HG02943 (cell line): Measurements from ENCODE around the gene BLACAT1.
"Not testable (repeated sequence)": the region's sequence is repeated elsewhere in the genome, so short reads cannot be mapped to it uniquely, and the experiment has no call there.

Experiments
- ATAC-seq: cut with Tn5 transposase; IDR thresholded peaks from one replicate; pipeline ENCODE4 v1.9.1; 2021; ENCODE audit warnings: mild to moderate bottlenecking, low read depth, moderate library complexity; ENCODE audit not compliant: unreplicated experiment

Gene BLACAT1

DNA sequence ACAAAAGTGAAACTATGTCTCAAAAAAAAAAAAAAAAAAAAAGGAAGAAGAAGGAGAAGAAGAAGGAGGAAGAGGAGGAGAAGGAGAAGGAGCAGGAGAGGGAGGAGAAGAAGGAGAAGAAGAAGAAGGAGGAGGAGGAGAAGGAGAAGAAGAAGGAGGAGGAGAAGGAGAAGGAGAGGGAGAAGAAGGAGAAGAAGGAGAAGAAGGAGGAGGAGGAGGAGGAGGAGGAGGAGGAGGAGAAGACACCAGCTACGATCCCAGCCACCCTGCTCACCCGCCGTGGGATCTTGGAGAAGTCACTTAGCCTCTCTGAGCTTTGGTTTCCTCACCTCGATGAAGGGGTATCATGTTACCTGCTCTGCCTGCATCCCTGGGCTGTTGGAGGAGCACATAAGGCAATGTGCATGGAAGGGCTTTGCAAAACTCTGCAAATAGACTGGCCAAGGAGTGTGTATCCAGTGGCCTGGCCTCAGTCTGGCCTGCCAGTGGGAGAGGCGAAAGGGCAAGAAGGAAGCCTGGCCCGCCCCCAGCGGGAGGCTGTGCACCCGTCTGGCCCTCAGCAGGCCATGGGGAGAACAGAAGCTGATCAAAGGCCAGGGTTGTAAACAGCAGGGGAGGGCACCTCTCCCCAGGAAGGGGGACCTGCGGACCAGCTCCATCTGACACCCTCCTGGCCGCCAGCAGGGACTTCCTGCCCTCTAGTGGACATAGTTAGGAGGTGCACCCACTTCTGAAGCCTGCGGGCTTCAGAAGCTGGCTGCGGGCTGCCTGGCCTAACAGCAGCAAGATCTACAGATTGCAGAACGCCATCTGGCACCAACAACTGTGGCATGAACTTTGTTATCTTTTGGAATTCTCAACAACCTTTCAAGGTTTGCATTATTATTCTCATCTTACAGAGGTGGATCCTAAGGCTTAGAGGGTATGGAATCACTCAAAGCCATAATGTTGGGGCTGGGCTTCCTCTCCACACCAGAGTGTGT is 29.4 kb upstream of the BLACAT1 start:
- no peak for ATAC-seq

DNA sequence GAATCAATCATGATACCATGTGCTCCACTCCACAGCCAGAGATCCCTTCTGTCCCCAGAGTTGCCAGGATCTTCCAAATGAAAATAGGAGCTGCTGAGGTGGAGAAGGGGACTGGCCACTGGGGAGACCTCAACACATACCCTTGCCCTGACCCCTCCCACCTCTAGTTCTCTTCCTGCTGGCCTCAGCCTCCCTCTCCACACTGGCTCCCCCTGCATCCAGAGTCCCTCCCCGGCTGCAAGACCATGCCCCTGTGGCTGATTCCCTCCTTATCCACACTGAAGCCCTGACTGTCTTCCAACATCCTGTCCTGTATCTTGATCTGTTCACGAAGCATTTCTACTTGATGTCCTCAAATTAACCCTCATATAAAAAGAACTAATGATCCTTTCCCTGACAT is 27.5 kb upstream of the BLACAT1 start:
- ATAC-seq, result no peak

DNA sequence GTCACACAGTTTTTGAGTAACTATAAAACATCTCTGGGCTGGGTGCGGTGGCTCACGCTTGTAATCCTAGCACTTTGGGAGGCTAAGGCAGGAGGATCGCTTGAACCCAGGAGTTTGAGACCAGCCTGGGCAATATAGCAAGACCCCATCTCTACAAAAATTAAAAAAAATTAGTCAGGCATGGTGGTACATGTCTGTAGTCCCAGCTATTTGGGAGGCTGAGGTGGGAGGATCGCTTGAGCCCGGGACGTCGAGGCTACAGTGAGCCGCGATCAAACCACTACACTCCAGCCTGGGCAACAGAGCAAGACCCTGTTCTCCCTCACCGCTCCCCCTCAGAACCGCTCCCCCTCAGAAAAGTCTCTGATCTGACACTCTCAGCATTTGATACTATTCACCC is 26.7 kb upstream of the BLACAT1 start:
- ATAC-seq, result not testable (repeated sequence)

DNA sequence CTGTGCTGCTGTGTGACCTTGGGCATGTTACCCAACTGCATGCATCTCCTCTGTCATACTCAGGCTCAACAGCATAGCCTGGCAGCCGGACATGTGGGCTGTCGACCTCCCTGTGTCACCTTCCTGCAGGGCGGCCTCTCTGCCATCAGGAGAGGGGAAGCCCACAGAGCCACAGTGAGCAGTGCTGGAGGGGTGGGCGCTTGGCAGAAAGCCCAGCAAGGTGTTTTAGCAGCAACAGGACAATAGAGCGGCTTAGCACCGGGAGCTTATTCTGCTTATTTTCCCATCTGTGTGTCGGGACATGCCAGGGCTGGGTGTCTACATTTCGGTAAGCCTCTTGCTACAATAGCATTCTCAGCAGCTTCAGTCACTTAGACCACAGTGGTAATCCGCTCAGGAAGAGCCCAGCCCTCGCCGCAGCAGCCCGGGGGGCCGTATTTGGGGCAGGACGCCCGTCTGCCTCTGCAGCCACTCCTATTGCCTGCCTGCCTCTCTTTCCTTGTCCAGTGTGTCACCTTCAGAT is 25.8 kb upstream of the BLACAT1 start:
- no peak for ATAC-seq

DNA sequence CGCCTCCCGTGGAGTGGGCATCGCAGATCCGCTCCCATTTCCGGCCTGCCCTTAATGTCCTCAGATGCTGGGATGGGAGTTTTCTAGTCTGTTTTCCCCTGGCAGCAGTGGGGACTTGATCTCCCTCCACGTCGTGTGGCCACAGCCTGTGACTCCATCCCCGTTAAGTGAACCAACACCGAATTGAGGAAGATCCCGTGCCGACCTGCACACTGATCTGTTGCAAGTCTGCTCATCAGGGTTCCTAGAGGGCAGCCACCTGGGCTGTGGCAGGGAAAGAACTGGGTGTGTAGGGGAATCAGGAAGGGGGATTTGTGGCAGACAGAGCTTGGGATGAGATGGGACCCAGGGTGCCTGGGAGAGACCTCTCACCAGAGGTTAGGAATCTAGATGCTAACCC is 25.4 kb upstream of the BLACAT1 start:
- ATAC-seq, result no peak

DNA sequence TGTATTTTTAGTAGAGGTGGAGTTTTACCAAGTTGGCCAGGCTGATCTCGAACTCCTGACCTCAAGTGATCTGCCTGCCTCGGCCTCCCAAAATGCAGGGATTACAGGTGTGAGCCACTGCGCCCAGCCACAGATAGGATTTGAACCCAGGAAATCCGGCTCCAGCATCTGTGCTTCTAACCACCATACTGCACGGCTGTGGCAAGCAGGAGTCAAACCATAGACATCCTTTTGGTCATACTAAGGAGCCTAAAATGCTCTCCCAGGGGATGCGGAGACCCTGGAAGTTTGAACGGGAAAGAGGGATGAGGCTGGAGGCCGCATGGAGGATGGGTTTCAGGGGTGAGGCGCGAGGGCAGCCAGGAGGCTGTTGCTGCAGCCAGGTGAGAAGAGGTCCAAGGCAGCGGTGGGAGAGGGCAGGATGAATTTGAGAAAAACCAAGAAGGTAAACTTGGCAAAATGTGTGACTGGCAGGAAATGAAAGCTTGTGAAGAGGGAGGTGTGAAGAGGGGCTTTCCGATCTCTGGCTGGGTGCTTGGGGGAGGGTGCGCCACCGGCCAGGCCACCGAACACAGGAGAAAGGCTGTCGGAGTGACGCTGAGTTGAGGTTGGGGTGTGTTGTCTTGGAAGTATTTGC is 24.6 kb upstream of the BLACAT1 start:
- ATAC-seq, result no peak

DNA sequence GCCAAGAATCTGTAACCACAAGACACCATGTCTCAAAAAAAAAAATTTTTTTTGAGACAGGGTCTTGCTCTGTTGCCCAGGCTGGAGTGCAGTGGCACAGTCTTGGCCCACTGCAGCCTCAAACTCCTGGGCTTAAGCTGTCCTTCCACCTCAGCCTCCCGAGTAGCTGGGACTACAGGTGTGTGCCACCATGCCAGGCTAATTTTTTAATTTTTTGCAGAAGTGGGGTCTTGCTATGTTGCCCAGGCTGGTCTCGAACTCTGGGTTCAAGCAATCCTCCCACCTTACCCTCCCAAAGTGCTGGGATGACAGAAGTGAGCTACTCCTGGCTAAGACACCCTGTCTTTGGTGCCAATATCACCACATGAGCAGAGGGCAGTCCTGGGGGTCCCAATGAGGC is 23.1 kb upstream of the BLACAT1 start:
- ATAC-seq, result not testable (repeated sequence)

DNA sequence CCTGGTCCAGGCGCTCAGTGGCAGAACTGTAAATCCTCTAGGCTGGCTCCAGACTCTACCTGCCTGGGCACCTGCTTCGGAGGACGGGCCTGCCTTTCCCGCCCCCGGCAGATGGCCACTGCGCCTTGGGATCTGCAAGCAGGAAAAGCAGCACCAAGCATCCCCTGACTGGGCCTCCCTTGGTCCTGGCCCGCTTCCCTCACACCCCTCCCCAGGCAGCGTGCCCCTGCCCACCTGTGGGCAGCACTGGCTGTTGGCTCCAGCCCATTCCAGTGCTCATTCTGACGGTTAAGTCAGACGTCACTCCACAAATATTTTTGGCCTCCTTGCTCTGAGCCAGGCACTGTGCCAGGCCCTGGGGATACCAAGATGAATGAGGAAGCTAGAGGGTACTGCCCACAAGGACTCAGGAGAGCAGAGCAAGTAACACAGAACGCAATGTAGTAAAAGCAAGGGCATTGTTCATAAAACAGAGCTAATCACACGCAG is 22.0 kb upstream of the BLACAT1 start:
- ATAC-seq, result no peak

DNA sequence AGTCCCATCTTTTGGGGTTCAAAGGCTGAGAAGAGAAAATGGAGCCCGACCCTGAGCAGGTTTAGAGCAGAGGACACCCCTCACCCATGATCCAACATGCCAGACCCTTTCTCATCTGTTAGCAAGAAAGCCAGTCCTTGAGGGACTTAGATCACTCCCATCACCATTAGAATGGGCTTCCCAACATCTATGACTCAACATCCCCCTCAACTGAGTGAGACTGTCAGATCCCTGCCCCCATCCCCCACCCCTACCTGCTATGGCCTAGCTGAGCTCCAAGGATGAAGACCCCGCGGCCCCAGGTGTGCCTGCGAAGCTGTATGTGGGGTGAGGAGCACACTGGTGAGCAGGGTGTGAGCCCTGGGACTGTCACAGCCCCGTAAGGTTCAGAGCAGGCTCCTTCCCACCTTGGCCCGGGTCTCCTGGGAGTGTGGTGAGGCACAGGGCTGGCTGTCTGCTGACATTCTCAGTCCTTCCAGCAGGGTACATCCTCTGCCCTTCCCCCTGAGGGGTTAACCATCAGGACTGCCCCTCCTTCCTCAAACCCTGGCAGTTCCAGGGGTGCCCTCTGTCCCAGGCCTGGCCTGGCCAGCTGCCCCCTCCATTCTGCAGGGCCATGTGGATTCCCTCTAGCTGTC is 21.4 kb upstream of the BLACAT1 start:
- no peak for ATAC-seq

DNA sequence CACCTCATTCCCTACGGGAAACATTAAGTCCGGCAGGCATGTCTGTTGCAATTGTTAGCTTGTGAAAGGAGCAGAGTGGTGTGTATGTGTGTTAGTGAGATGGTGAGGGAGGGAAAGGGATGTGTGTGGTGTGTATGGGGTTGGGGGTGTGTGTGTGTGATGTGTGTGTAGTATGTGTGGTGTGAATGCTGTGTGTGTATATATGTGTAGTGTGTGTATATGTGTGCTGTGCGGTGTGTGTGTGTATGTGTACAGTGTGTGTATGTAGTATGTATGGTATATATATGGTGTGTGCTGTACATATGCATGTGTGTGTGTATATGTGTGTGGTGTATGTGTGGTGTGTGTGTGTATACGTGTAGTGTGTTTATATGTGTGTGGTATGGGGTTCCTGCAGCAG is 20.8 kb upstream of the BLACAT1 start:
- no peak for ATAC-seq

DNA sequence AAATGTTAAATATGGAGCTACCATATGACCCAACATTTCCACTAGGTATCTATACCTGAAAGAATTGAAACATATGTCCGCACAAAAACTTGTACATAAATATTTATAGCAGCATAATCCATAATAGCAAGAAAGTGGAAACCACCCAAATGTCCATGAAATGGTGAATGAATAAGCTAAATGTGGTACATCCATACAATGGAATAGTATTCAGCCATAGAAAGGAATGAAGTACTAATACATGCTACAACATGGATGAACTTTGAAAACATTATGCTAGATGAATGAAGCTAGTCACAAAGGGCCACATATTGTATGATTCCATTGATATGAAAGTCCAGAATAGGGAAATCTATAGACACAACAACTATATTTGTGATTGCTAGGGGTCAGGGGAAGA is 20.0 kb upstream of the BLACAT1 start:
- no peak for ATAC-seq

DNA sequence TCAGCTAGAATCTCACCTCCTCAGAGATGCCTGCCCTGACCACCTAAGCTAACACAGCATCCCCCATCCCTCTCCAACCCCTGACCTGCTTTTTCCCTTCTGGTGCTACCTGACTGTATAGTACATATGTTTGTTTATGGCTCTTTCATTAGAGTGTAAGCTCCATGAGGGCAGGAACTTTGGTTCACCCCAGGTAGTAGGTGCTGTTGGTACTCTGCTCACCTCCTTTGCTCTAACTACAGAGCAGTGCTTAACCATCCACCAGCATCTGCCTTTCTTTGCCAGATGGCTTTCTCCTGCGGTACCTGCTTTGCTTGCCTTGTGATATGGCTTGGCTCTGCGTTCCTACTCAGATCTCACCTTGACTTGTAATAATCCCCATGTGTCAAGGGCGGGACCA is 18.7 kb upstream of the BLACAT1 start:
- no peak for ATAC-seq

DNA sequence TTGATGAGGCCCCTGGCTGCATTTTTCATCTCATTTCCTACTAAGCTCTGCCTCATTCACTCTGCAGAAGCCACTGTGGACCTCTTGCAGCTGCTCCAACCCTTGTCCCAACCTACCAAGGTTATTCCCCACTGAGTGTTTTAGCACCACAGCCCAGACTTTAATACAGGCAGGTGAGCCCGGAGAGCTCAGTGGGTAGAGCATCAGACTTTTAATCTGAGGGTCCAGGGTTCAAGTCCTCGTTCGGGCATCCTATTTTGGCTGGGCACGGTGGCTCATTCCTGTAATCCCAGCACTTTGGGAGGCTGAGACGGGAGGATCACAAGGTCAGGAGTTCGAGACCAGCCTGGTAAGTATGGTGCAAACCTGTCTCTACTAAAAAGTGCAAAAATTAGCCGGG is 18.1 kb upstream of the BLACAT1 start:
- no peak for ATAC-seq

DNA sequence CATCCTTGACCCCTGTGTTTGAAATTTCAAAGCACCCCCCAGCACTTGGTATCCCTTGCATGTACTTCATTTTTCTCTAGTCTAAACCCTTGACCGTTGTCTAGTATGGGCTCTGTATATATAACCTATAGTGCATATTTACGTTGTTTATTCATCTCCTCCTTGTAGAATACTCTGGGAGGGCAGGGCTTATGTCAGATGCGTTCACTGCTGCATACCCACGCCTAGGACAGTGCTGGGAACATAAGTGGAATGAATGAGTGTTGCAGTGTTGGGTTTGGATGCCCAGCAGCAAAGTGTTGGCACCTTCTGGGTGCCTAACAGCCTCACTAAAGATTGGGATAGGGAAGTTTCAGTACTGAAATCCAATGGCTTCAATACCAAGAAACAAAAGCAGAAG is 17.6 kb upstream of the BLACAT1 start:
- ATAC-seq, result no peak

DNA sequence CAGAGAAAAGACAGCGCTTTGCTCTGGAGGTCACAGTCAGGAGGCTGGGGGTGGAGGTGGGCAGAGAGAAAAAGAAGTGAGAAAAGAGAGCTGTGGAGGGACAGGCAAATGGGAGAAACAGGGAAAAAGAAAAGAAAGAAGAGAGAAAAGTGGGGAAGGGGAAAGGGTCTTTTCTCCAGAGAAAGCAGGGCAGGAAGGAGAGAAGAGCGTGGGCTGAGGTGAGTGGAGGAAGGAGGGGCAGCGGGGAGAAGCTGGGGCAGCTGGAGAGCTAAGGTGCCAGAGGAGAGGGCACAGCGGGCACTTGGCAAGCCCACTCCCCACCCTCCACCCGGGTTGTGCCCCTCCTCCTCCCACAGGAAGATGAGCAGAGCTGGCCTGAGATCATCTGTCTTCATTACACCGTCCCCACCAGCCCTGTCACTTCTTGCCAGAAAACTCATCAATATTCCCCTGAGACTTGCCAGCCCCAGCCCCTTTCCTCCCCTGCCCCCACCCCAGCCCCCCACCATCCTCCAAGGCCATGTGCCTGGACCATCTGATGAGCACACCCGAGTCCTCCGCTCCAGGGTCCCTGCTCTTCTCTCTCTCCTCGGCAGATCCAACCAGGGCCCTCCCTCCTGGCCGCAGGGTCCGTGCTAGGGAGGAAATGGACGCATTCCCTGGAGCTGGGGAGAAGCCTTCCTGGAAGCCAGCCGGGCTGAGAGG is 17.0 kb upstream of the BLACAT1 start:
- no peak for ATAC-seq

DNA sequence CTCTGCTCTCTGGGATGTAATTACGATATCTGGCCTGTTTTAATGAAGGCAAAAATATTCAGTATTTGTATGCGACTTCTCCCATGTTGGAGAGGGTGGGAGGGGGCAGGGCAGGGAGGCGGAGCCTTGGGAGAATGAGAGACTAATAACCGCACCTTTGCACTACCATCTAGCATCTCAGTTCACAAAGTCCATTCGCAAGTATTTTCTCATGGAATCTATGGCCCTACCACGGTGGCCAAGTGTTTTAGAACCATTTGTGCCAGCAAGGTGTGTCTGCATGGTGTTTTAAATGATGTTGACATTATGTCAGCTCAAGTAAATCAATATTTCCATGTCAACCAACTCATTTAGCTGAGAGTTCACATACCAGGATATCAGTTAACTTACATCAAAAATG is 14.3 kb upstream of the BLACAT1 start:
- ATAC-seq, result no peak

DNA sequence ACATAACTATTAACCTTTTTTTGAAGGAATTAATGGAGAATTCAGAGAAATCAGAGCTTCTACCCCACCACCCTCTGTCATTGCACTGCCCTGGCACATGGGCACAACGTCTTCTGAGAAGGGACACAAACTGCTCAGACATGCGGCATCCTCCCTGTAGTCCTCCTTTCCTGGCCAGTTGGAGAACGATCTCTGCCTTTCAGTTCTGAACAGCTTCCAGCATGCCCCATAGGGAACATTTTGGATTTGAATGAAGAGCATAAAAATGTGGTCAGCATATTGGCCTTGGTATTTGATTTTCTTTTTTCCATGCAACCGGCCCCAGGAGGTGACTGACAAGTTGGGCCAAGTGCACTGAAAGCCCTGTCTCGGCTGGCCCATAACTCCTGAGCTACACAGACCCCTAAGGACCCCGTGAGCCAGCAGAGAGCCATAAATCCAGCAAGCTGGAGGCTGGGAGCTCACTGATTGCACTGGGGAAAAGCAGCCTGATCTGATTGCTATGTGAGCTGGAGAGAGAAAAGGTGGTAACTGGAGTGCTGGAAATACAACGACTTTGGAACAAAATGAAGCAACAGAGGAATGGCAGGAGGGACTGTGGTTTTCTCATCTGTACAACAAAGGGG is 10.9 kb upstream of the BLACAT1 start:
- no peak for ATAC-seq

DNA sequence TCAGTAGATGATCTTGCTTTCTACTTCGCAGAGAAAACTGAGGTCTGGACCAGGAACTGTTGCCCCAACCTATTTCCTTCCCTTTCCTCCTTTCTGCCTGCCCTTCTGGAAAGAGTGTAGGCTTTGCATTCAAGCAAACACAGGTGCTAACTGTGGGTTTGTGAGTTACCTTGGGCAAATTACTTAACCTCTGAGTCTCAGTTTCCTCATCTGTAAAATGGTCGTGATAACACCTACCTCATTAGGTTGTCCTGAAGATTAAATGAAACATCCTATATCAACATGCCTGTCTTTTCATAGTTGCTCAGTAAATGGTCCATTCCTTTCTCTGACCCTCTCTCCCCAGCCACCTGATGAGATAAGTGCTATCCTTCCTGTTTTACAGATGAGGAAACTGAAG is 9.5 kb upstream of the BLACAT1 start:
- ATAC-seq, result no peak

DNA sequence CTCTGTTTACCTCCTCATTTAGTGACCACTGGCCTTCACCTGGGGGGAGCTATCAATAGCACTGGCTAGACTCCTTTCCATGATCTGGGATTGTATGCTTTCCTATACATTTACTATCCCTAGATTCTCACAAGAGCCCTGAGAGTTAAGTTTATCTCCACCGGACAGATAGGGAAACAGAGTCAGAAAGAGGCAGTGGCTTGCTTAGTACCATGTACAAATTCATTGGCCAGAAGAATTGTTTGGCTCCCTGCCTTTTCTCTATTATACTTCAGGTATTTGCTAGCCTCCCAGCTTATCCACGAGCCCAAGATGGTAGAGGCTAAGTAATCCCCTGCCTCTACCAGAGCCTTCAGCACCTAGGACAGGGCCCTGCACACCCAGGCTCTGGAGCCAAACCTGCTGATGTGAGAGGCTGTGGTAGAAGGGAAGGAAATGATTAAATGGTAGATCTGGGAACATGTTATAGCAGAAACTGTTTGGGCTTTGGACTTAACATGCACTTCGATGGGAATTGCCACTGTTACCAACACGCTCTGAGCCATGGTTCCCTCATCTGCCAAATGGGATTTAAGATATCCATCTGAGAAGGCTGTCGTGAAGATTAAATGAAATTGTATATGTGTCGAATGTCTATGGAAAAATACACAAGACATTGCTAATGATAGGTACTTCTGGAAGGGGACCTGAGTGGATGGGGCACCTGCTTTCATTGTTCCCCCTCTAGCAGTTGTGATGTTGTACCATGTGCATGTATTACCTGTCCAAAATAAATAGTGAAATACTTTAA is 3.1 kb upstream of the BLACAT1 start:
- ATAC-seq, result no peak
